Lower leg skin (tissue), 3 donors: Measurements from ENCODE around the gene FAM193A.

ENCODE experiments used
- POLR2A ChIP-seq, 2 donors: fragments of 450-650 bp; IDR thresholded peaks; one replicate each; pipeline ENCODE4 v1.6.1; 2016 to 2017; ENCODE audit warnings: antibody characterized with exemption in 2 of 2, mild to moderate bottlenecking in 1 of 2, moderate library complexity in 1 of 2
- TF ChIP-seq, protein P1 (sequence below), 3 donors: fragments of 450-650 bp; IDR thresholded peaks; one replicate each; pipeline ENCODE4 v1.5.1; 2016; ENCODE audit warnings: antibody characterized with exemption in 3 of 3, mild to moderate bottlenecking in 3 of 3, moderate library complexity in 2 of 3

DNA sequence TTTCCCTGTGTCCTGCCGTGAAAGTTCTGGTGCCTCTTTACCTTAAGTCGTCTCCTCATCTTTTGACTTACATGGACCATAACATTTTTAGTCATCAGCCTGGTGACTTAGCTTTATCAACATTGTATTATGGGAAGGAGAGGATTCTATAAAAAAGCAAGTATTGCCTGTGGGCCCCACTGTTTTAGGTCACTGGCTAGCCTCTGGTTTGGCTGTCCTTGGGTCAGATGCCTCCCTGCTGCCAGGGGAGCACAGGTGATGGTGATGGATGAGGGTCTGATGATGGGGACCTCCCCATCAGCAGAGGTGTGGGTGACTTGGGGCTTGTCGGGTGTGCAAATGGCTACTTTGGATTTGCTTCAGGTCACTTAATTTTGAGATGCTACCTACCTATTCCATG lies 51.8 kb downstream of the FAM193A start:
- TF ChIP-seq POLR2A (IDR thresholded peaks at IDR 0.05), result no peak
- TF ChIP-seq, protein P1, sequence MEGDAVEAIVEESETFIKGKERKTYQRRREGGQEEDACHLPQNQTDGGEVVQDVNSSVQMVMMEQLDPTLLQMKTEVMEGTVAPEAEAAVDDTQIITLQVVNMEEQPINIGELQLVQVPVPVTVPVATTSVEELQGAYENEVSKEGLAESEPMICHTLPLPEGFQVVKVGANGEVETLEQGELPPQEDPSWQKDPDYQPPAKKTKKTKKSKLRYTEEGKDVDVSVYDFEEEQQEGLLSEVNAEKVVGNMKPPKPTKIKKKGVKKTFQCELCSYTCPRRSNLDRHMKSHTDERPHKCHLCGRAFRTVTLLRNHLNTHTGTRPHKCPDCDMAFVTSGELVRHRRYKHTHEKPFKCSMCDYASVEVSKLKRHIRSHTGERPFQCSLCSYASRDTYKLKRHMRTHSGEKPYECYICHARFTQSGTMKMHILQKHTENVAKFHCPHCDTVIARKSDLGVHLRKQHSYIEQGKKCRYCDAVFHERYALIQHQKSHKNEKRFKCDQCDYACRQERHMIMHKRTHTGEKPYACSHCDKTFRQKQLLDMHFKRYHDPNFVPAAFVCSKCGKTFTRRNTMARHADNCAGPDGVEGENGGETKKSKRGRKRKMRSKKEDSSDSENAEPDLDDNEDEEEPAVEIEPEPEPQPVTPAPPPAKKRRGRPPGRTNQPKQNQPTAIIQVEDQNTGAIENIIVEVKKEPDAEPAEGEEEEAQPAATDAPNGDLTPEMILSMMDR (IDR thresholded peaks at IDR 0.05), result no peak
